Measurements from ENCODE around the gene CLRN2. TPM values are rescaled to one million over a fixed set of nuclear protein-coding genes. Genes with fewer than 3 reads are reported as not detected.

CLRN2 gene
- total and polyA plus RNA-seq, 8 donors: not detected

DNA sequence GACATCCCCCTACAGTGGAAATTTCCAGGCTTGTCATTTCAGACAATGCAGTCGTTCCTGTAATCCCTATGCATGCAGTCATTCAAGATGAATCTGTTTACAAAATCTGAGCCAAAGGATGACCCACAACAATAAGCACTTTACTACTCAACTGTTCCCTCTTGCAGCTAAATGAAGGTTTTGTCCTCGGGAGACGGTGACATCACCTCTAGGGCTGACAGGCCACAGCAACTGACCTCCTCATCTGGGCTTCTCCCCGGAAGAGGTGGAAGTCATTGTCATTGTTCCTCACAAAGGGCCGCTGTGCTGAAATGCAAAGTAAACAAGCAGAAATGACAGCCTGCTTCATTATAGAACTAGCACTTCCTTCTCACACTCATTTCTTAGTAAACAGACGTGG is 29.2 kb downstream of the CLRN2 start:
- TF ChIP-seq, protein P1, sequence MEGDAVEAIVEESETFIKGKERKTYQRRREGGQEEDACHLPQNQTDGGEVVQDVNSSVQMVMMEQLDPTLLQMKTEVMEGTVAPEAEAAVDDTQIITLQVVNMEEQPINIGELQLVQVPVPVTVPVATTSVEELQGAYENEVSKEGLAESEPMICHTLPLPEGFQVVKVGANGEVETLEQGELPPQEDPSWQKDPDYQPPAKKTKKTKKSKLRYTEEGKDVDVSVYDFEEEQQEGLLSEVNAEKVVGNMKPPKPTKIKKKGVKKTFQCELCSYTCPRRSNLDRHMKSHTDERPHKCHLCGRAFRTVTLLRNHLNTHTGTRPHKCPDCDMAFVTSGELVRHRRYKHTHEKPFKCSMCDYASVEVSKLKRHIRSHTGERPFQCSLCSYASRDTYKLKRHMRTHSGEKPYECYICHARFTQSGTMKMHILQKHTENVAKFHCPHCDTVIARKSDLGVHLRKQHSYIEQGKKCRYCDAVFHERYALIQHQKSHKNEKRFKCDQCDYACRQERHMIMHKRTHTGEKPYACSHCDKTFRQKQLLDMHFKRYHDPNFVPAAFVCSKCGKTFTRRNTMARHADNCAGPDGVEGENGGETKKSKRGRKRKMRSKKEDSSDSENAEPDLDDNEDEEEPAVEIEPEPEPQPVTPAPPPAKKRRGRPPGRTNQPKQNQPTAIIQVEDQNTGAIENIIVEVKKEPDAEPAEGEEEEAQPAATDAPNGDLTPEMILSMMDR (IDR thresholded peaks at IDR 0.05): no peak
- DNase-seq (no peak), ATAC-seq (peak in 3 of 4 donors; percentile 46 to 65 (median 58)), FAIRE-seq (no peak)
- intact Hi-C loops (cut with DNase I): no loop called here
- no peaks in the 10 kb centered on the region for H3K36me3 ChIP-seq
- no peak overlapping the region for H3K4me3 ChIP-seq
- H3K27ac ChIP-seq: peak overlapping the region in 1 of 4 donors; percentile 51
- no peaks in the 10 kb centered on the region for H3K9me3 ChIP-seq
- 14 to 16% methylated on average over 6 of the region's 6 CpGs for WGBS, 2 donors
- H3K27me3 ChIP-seq: no peaks in the 10 kb centered on the region
- H3K4me1 ChIP-seq: no peaks in the 10 kb centered on the region

DNA sequence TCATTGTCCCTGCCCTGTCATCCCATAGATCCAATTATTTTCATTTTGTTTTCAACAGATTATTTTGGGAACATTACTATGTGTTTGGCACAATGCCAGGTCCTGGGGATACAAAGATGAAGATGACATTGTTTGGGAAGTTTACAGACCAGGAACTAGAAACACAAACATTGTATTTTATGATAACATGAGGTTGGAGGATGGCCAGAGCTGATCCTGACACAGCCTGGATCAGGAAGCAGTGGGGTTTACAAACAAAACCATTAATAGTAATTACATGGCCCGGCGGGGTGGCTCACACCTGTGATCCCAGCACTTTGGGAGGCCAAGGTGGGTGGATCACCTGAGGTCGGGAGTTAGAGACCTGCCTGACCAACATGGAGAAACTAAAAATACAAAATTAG is 29.9 kb downstream of the CLRN2 start:
- H3K9me3 ChIP-seq: no peaks in the 10 kb centered on the region
- no peak overlapping the region for H3K4me3 ChIP-seq
- WGBS, 2 donors: 45 to 57% methylated on average over 3 of the region's 3 CpGs
- intact Hi-C loops (cut with DNase I): loop anchor here in 2 of 3 donors (5.0 kb wide), 2 partner anchors 92 to 97 kb away; no protein-coding TSS in a partner anchor
- TF ChIP-seq, protein P1 (IDR thresholded peaks at IDR 0.05): no peak
- no peaks in the 10 kb centered on the region for H3K36me3 ChIP-seq
- DNase-seq (no peak), ATAC-seq (peak in 1 of 4 donors; percentile 22), FAIRE-seq (no peak)
- peak overlapping the region in 1 of 4 donors; percentile 51 for H3K27ac ChIP-seq
- no peaks in the 10 kb centered on the region for H3K27me3 ChIP-seq
- H3K4me1 ChIP-seq: no peaks in the 10 kb centered on the region

DNA sequence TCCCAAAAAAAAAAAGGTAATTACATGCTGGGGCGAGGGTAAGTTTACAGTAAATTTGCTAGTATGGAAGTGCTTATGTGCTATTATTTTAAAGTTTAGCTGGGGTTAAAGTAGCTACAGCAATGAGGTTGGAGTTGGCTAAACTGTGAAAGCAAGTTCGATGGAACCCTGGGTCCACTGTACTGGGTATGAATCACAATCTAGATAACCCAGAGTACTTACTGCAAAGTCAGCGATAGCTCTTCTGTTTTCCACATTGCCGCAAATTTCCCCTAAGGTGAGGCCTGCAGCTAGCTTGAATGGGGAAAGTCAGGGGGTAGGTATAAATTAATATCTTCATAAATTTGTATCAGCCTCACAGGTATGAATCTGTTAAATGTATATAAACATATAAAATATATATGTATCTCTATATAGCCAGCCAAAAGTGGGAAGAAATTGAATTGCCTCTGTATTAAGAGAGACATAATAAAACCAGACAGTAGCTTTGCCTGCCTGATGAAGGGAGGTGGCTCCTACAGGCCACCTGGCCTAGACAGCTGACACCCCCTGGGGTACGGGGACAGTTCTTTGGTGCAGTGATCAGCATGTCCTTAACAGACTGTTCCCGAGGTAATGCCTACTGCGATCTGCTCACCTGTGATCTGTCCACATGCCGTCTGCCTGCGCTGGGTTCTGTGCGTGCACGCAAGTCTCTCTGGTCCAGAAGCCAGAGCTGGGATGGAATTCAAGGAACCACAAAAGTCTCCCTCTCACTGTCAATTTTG is 30.6 kb downstream of the CLRN2 start:
- no peaks in the 10 kb centered on the region for H3K4me1 ChIP-seq
- ATAC-seq (no peak), FAIRE-seq (no peak), DNase-seq (no peak)
- no peak overlapping the region for H3K27ac ChIP-seq
- H3K9me3 ChIP-seq: no peaks in the 10 kb centered on the region
- intact Hi-C loops (cut with DNase I): loop anchor here in 2 of 3 donors (5.0 kb wide), 2 partner anchors 92 to 97 kb away; no protein-coding TSS in a partner anchor
- WGBS, 2 donors: 63 to 67% methylated on average over 11 of the region's 11 CpGs
- TF ChIP-seq, protein P1 (IDR thresholded peaks at IDR 0.05): no peak
- no peaks in the 10 kb centered on the region for H3K27me3 ChIP-seq
- no peak overlapping the region for H3K4me3 ChIP-seq
- H3K36me3 ChIP-seq: no peaks in the 10 kb centered on the region

DNA sequence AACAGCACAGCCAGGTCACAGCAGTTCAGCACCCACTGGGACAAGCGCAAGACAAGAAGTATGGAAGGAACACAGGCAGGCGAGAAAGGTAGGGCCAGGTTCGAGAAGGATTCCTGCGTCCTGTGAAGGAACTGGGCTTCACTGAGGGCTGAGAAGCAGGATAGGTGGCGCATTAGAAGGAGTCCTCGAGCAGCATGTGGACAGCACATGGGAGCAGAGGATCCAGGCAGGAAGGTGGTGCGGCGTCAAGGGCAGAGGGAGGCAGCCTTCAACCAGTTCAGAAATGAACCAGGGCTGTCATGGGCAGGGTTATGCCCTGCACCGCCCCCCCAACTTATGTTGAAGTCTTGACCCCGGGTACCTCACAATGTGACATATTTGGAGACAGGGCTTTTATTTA is 31.3 kb downstream of the CLRN2 start:
- TF ChIP-seq, protein P1 (IDR thresholded peaks at IDR 0.05): no peak
- no peak for ATAC-seq
- intact Hi-C loops (cut with DNase I): loop anchor here in 2 of 3 donors (5.0 kb wide), 2 partner anchors 91 to 96 kb away; no protein-coding TSS in a partner anchor
- Histone ChIP-seq H3K9me3 (no peaks in the 10 kb centered on the region), H3K4me1 (no peaks in the 10 kb centered on the region), H3K27me3 (no peaks in the 10 kb centered on the region), H3K36me3 (no peaks in the 10 kb centered on the region), H3K27ac (no peak overlapping the region), H3K4me3 (no peak overlapping the region)
- 70 to 71% methylated on average over 10 of the region's 10 CpGs for WGBS, 2 donors
- no peak for FAIRE-seq
- DNase-seq: no peak

DNA sequence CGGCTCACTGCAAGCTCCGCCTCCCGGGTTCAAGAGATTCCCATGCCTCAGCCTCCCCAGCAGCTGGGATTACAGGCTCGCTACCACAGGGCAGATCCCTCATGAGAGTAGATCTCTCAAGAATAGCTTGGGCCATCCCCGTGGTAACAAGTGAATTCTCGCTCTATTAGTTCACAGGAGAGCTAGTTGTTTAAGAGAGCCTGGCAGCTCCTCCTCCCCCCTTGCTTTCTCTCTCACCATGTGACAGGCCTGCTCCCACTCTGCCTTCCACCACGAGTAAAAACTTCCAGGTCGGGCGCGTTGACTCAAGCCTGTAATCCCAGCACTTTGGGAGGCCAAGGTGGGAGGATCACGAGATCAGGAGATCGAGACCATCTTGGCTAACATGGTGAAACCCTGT is 31.7 kb downstream of the CLRN2 start:
- no peaks in the 10 kb centered on the region for H3K4me1 ChIP-seq
- TF ChIP-seq, protein P1 (IDR thresholded peaks at IDR 0.05): no peak
- intact Hi-C loops (cut with DNase I): loop anchor here in 2 of 3 donors (5.0 kb wide), 2 partner anchors 91 to 96 kb away; no protein-coding TSS in a partner anchor
- no peak overlapping the region for H3K4me3 ChIP-seq
- no peaks in the 10 kb centered on the region for H3K27me3 ChIP-seq
- no peak for FAIRE-seq
- no peaks in the 10 kb centered on the region for H3K36me3 ChIP-seq
- no peaks in the 10 kb centered on the region for H3K9me3 ChIP-seq
- no peak for ATAC-seq
- no peak overlapping the region for H3K27ac ChIP-seq
- 65 to 73% methylated on average over 12 of the region's 12 CpGs for WGBS, 2 donors
- no peak for DNase-seq

Measured in pancreas (tissue), 10 donors.